ENCODE measurements around the gene PGS1. TPM values are rescaled to one million over a fixed set of nuclear protein-coding genes. Genes with fewer than 3 reads are reported as not detected.

PGS1 gene
- total RNA-seq, 1 donor from 2014 or later, result 45.2 TPM

- no peak for TF ChIP-seq EZH2phosphoT487 (IDR thresholded peaks at IDR 0.05)
- TF ChIP-seq CTCF (IDR thresholded peaks at IDR 0.05), result no peak
- TF ChIP-seq EZH2 (IDR thresholded peaks at IDR 0.05), result no peak
- H3K27me3 ChIP-seq, result no peaks in the 10 kb centered on the region
- no peak overlapping the region for H3K27ac ChIP-seq
- H3K36me3 Mint-ChIP-seq, result peaks cover 14% of the 10 kb centered on the region
- peaks cover 18% of the 10 kb centered on the region for H3F3A ChIP-seq (ENCODE audit: low read depth)
- H3K27ac Mint-ChIP-seq, result no peak overlapping the region
- H3K9me3 ChIP-seq (ENCODE audit: low read depth), result no peaks in the 10 kb centered on the region
- no peak overlapping the region for H3K4me3 ChIP-seq
- H3K9ac ChIP-seq, result no peak overlapping the region
- DNase-seq (ENCODE audit: low spot score), result no peak
- H3K4me1 Mint-ChIP-seq, result no peaks in the 10 kb centered on the region
- H3K27me3 Mint-ChIP-seq (ENCODE audit: insufficient read depth, low read depth), result peaks cover 5% of the 10 kb centered on the region
- peaks cover 7% of the 10 kb centered on the region for H4K20me1 ChIP-seq (ENCODE audit: low read depth)
- H3K4me1 ChIP-seq, result no peaks in the 10 kb centered on the region
- no peak overlapping the region for H3K4me3 Mint-ChIP-seq
- H3K36me3 ChIP-seq, result no peaks in the 10 kb centered on the region
- H3K79me2 ChIP-seq (ENCODE audit: low read depth), result peaks cover 3% of the 10 kb centered on the region
- H3K4me2 ChIP-seq, result no peak overlapping the region
- H3K9me3 Mint-ChIP-seq, result no peaks in the 10 kb centered on the region
- no peak overlapping the region for H2AFZ ChIP-seq (replicated peaks)
Observed at GRCh38 chr17:78419970-78420815, 41.7 kb downstream of the PGS1 start.

DNA sequence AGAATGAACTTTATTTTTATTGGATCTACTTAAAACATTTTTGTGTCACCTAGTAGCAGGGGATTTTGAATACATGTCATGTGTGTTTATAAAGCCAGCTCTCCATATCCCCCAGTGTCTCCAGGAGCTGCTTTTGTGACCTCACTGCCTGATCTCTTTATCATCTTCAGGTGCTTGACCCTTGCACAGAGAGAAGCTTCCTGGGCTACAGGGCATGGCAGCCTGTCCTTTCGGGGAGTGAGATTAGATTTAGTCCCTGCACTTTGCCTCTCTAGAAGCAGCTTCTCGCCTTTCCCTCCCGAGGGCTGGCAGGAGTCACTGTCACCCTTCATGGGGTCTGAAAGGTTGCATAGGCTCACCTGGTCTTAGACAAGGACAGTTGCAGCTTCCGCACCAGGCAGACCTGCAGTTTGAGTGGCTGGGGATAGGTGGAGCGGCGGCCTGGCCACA is 42.7 kb downstream of the PGS1 start:
- H4K20me1 ChIP-seq (ENCODE audit: low read depth), result peaks cover 7% of the 10 kb centered on the region
- H3K4me3 ChIP-seq, result no peak overlapping the region
- Mint-ChIP-seq H3K9me3 (no peaks in the 10 kb centered on the region), H3K27me3 (ENCODE audit: insufficient read depth, low read depth) (peaks cover 5% of the 10 kb centered on the region), H3K4me1 (no peaks in the 10 kb centered on the region), H3K36me3 (peaks cover 16% of the 10 kb centered on the region), H3K4me3 (no peak overlapping the region), H3K27ac (no peak overlapping the region)
- no peaks in the 10 kb centered on the region for H3K9me3 ChIP-seq (ENCODE audit: low read depth)
- peaks cover 18% of the 10 kb centered on the region for H3F3A ChIP-seq (ENCODE audit: low read depth)
- DNase-seq (ENCODE audit: low spot score), result no peak
- no peaks in the 10 kb centered on the region for H3K4me1 ChIP-seq
- H3K27me3 ChIP-seq, result no peaks in the 10 kb centered on the region
- no peak overlapping the region for H3K9ac ChIP-seq
- H3K27ac ChIP-seq, result peak overlapping the region; percentile 81
- H2AFZ ChIP-seq (replicated peaks), result no peak overlapping the region
- TF ChIP-seq CTCF (IDR thresholded peaks at IDR 0.05) (no peak), EZH2phosphoT487 (IDR thresholded peaks at IDR 0.05) (no peak), EZH2 (IDR thresholded peaks at IDR 0.05) (no peak)
- H3K4me2 ChIP-seq, result no peak overlapping the region
- peaks cover 3% of the 10 kb centered on the region for H3K79me2 ChIP-seq (ENCODE audit: low read depth)
- no peaks in the 10 kb centered on the region for H3K36me3 ChIP-seq

- Mint-ChIP-seq H3K36me3 (peaks cover 16% of the 10 kb centered on the region), H3K9me3 (no peaks in the 10 kb centered on the region), H3K27me3 (ENCODE audit: insufficient read depth, low read depth) (peaks cover 5% of the 10 kb centered on the region), H3K4me1 (no peaks in the 10 kb centered on the region), H3K4me3 (no peak overlapping the region), H3K27ac (no peak overlapping the region)
- H3K36me3 ChIP-seq, result no peaks in the 10 kb centered on the region
- H3K9me3 ChIP-seq (ENCODE audit: low read depth), result no peaks in the 10 kb centered on the region
- H3K27ac ChIP-seq, result peak overlapping the region; percentile 81
- H3K4me2 ChIP-seq, result no peak overlapping the region
- no peaks in the 10 kb centered on the region for H3K27me3 ChIP-seq
- peaks cover 3% of the 10 kb centered on the region for H3K79me2 ChIP-seq (ENCODE audit: low read depth)
- H3K9ac ChIP-seq, result no peak overlapping the region
- peak; percentile 88 for DNase-seq (ENCODE audit: low spot score)
- H3K4me1 ChIP-seq, result no peaks in the 10 kb centered on the region
- peaks cover 18% of the 10 kb centered on the region for H3F3A ChIP-seq (ENCODE audit: low read depth)
- H4K20me1 ChIP-seq (ENCODE audit: low read depth), result peaks cover 7% of the 10 kb centered on the region
- no peak overlapping the region for H2AFZ ChIP-seq (replicated peaks)
- peak; percentile 98 for TF ChIP-seq CTCF (IDR thresholded peaks at IDR 0.05)
- TF ChIP-seq EZH2phosphoT487 (IDR thresholded peaks at IDR 0.05), result no peak
- no peak overlapping the region for H3K4me3 ChIP-seq
Observed at GRCh38 chr17:78421534-78422266, 43.3 kb downstream of the PGS1 start.
